ENCODE measurements around the gene TBPL1.
A peak's percentile ranks its signal among the peaks of the same experiment; 100 is the strongest.

Gene TBPL1

DNA sequence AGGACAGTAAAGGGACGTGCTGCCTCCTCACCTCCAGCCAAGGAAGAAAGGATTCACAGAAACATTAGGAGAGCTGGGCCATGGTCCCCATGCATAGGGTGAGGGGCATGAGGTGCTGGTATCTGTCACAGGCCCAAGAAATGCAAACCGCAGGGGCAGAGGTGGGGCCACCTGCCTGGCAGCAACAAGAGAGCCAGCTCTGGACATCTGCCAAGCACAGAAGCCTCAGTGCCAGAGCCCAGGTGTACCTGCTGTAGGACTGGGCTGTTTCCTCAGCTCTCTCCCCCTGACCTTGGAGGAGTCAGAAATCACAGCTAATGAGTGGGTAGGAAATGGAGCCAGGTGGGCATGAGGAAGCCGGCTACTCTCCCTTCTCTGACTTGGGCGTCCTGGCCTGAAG, 54.1 kb downstream of the TBPL1 start:
- DNase-seq: no peak

DNA sequence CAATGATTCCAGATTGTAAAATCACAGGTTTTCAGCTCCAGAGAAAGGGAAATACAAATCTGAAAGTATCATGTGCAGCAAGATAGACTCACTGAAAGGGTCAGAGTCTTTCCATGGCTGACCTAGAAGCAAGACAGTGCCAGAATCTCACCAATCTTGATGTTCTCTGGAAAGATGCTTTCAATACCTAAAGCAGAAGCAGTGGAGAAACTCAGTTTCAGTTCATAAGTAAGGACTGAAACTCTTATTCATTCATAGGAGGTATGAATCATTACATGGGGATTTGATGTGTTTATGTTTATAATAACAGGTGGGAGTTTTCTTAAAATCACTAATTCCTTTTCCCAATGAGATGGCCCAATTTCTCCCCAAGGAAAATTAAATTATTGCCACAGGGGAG, 56.9 kb downstream of the TBPL1 start:
- no peak for DNase-seq

DNA sequence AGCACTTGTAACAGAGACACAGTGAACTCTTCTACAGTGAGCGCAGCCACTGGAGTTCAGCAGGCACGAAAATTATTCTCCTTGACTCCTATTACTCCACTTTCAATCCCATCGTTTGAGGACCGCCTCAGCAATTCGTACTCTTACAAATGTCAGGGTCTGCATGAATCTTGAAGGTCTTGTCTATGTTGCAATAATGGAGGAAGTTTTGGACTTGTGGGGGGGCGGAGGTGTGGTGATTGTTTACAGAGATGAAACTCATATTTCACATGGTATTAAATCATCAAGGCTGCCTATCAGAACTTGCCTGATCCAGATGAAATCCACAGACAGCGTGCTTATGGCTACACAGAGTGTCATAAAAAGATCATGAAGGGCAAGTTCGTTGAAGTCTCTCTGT, 57.4 kb downstream of the TBPL1 start:
- no peak for DNase-seq

DNA sequence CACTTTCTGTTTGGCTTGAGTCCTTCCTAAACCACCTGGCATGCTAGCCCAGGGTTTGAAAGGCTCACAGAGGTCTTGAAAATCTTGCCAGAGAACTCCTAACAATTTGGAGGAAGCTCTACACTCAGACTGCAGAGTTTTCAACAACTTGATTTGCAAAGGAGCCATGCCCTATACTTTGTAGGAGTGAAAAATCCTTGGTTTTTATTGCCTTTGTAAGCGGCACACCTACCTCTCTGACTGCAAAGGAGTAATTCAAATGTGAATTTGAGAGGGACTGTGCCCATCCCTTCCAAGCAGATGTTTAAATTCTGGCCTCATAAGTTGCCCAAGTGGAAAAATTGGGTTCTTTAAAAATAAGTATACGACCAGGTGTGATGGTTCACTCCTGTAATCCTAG, 58.0 kb downstream of the TBPL1 start:
- no peak for DNase-seq

DNA sequence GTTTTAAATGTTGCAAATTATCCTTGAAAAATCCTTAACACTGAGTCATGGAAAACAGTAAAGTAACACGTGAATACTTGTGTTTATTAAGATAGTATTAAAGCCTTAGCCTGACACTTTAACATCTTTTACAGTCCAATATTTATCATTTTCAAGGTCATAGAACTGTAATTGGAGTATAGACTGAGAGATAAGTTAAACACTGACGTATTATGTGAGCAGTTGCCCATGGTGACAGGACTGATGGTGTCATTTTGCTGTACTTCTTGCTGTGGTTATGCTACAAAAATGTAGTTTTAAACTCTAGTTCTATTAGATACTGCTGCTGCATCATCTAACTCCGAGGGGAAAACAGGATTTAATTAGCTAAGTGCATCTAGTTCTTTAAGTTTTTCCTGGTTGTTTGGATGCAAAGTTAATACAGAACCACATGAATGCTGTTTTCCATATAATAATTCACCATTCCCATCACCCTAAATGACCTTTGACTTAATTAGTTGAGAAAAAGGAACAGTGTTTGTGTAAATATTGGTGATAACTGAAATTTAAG, 61.6 kb downstream of the TBPL1 start:
- DNase-seq: no peak

DNA sequence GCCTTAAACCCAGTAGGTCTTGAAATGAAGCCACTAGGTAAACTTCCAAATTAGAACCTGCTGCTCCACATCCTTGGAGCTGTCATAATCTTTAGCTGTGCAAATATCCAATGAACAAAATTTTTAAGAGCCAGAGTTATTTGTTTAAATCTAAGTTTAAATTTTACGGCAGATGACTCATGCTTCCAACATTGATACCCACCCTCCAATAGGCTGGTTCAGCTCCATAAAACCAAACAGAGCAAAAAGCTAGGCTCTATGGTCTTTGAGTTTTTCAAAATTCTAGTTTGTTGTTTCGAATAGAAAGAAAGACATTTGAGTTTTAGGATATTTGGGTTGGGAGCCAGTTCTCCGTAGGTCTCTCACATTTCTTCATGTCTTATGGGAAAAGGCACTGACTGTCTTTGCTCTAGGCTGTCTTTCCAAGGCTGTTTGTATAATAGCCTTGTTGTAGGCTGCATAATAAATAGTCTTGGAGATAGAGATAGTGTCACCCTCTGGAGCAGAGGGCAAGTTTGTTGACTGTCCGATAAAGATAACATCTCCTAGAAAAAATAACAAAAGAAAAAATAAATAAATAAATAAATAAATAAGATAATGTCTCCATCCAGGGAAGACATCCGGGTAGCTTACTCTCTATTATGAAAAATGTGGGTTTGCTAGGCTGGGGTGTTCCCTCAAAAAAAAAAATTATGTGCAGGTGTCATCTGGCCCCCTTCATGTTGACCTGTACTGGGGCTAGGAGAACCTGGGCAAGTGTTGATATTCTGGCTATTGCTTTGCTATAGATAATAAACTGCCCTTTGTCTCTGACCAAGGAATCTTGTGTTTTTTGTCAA, 62.9 kb downstream of the TBPL1 start:
- no peak for DNase-seq

DNA sequence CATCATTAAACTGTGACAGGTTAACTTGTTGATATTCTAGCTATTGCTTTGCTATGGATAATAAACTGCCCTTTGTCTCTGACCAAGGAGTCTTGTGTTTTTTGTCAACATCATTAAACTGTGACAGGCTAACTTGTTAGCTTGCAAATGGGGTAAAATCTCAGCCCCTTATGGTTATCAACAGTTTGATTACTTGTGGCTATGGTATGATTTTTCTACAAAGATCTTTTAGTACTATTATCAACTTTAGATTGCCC, 63.5 kb downstream of the TBPL1 start:
- DNase-seq: no peak

DNA sequence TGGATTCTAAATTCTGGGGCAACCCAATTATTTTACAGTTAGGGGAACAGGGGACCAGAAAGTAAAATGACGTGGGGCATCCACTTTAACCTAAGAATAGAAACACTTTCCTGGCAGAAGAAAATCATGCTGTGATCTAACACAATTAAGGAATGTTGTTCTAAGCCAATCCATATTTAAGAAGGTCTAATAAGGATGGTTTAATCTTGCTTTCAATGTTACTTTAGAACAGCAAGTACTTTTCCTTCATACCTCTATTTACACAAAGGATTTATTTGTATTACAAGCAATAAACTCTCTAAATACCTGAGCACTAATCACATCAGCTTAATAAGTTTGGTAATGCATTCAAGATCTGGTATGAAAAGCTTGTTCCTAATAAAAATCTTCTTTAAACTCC, 67.0 kb downstream of the TBPL1 start:
- DNase-seq: no peak

DNA sequence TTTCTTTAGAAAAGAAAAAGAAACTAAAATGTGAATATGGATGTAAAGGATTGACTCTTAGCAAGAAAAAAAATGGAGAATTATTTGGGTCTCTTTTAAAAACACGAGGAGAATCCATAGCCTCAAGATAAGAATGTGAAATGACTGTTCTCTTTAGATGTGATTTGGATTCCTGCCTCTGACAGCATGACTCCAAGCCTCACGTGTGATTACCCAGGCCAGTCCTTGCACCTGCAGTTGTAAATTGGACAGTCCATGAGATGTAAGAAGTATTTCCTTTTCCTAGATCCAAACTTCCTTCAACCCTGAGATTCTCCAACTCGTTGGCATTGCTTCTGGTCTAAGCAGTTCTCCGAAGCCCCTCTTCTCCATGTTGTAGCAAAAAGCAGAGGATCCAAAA, 67.5 kb downstream of the TBPL1 start:
- no peak for DNase-seq

DNA sequence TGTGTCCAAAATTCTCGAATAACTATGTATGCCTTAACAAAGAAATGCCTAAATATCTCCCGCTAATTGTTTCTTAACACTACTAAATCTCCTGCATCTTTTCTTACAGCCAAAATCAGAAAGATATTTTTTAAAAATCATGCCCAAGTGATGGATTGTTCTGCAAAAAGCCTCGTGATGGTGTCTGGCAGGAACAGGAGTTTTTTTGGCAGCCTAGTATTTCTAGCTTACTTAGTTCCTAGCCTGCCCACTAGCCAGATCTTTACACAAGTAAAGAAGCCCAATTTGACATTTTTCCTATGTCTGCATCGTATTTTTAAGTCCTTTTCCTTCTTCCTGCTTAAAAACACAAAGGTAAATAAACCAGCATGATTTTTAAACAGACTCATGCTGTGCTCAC, 67.9 kb downstream of the TBPL1 start:
- no peak for DNase-seq

DNA sequence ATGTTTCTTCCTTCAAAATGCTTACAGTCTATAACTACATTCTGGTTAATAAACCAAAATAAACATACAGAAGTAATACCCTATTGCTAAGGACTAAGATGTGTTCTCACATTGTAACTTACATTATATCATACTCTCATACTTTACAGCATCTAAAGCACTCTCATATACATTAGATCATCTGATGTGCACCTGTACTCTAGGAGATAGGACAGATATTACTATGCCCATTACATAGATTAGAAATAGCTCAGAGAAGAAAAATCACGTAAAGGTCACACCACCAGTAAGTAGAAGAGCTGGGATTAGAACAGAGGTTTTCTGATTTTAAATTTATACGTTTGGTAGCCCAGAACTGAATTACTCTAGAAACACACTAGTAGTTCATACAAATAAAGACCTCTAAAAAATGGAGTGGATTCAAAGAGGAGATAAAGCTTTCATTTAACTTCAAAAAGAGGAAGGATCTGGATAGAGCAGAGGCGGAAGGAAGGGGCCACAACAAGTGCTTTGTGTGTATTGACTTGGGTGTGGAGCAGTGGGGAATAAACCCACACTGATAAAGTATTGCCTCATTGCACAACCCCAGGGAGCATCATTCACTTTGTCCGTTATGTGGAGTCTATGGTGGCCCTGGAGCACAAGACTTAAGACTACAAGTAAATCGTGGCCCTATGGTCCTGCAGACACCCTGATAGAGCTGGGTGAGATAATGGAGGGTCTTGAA, 68.5 kb downstream of the TBPL1 start:
- DNase-seq: peak; percentile 18 to 55 (median 46)

DNA sequence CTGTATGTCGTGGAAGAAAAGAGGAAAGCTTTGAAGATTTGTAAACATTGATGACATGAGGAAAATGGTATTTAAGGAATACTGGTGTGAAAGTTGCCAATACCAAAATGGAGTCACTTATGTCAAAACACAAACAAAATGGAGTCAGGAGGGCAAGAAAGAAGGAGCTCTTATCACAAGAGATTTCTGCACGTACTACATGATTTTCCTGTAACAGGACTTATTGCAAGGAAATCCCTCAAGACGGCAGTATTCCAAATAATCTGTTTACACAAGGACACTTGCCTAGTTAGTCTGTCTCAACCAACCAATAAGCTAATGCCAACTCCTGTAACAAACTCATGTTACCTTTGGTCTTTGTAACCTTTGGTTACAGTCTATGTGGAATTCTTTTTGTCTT, 69.6 kb downstream of the TBPL1 start:
- DNase-seq: no peak

DNA sequence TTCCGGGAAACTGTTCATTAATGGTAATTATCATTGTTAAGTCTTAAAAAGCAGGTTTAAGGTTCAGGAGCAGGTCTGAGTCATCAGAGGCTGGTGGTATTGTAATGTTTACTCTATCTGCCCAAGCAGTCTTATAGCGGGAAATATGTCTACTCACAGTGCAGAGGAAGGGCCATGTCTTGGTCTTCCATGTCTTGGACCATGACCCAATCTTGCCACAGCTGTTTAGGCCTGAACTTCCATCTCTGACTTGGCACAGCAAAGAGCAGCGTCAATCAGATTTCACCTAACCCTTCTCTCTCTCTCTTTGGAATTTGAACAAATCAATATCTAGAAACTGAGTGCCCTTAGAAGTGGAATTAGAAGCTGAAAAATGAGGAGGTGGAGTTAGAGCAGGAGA, 73.6 kb downstream of the TBPL1 start:
- DNase-seq: no peak

DNA sequence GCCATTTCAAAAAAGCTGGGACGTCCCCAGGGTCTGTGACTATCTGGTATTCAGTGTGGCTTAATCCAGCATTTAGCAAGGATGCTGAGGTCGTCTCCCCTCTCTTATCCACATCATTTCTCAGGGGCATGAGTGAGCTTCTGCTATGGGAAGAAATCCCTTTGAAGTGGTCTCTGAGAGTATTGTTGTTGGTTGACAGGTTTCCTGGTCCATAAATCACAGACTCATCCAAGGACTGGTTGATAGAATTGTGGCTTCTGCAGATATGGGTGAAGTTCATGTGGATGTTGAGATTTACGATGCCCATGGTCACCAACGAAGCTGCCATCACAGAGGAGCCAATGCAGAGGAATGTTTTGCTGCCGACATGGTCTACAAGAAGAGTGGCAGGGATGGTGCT, 75.4 kb downstream of the TBPL1 start:
- no peak for DNase-seq

DNA sequence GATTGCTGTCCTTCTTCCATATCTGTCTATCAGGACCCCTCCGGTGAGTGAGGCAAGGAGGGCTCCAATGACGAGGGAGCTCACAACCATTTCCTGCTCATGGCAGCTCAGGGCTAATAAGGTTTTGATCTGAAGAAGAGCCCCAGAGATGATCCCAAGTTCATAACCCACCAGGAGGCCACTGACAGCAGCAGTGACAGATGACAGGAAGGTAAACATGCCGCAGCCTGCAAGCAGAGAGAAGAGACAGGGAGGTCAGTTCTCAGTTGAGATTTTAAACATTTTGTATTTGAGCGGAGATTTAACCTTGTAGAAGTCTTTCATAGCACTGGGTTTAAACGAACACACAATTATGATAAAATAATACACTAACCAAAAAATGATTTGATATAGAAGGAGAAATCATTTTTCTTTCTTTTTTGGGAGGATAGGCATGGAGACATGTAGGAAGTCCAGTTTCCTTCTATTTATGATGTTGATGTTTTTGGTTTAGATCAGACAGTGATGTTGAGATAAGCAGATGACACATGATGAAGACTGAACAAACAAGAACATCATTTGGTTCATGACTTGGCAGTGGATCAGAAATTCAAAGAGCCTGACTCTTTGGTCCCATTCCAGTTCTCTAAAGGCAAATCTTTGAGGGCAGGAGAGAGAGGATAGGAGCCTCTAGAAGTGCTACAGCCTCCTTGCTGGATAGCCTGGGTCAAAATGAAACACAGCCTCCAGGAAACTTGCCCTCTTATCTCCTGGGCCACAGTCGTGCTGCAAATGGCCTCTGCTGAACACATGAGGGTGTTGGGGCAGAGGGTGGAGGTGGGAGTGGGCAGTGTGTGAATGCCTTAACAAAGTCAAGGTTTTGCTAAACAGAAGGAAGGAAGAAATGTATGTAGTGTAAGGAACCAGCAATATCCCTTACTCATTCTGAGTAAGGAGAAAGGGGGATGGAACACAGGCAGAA, 76.8 kb downstream of the TBPL1 start:
- peak in 1 of 4 experiments; percentile 4 for DNase-seq

DNA sequence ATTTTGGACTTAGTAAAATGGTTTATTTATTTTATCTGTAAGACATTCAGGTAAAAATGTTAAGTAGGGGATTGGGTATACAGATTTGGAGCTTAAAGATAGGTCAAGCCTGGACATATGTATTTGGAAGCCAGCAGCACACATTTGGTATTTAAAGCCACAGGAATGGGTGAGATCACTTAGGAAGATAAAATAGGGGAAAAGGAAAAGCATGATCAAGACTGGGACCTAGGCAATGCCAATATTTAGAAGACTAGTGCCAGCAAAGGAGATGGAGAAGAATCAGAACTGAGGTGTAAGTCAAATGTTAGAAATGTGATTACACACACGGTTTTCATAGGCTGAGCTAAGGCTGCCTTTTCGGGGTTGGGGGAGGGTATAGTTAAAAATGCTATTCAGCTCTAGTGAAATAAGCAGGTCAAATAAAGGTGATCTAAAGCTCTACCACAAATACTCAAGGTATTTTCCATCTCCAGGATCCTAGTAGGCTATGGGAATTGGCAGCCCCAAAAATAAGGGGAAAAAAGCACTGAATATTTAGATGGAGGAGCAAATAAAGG, 78.8 kb downstream of the TBPL1 start:
- DNase-seq: no peak

DNA sequence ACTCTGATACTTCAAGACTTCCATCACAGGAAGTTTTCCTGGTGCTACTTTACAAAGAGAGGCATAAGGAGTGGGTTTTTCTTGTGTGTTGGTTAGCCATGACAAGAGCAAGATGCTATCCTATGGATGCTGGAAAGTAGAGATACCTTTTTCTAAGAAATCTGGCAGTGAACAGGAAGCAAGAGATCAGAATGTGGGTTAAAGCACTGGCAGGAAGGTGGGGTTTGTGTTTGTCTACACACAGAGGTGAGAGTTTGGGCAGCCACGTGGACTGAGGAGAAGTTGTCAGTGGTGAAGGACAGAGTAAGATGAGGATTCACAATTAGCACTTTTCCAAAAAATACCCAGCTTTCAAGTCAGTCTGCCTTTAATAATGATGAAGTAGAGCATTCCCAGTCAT, 81.5 kb downstream of the TBPL1 start:
- DNase-seq: no peak

DNA sequence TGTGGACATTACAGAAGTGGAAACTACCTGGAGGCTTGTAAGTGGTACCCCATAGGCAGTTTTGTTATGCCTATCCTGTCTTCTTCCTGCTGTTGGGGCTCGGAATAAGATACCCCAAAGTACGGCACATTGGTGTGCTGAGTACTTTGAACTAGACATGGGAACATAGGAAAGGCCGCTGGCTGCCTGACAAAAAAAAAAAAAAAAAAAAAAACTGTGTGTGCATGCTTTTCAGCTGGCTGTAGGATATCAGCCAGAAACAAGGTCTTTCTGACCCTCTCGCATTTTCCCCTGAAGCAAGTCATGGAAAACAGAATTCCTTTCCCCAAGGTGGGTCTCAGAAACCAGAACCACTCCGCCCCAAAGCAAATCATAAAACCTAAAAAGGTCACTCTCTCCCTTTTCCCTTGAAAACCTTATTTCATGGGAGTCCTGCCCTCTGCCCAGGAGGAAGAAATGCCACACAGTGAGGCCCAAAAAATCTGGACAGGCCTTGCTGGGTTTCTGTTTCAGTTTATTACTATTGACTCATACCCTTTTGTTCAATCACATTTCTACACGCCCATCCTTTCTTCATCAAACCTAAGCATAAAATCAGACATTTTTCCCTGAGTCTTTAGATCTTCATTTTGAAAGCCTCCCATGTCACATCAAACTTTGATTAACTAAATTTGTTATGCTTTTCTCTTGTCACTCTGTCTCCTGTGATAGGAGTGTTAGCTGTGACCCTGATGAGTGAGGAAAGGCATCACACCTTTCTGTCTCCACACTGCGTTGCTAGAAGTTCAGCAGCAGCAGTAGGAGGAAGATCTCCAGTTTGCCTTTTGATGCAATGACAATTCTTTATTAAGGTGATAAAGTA, 82.2 kb downstream of the TBPL1 start:
- no peak for DNase-seq

DNA sequence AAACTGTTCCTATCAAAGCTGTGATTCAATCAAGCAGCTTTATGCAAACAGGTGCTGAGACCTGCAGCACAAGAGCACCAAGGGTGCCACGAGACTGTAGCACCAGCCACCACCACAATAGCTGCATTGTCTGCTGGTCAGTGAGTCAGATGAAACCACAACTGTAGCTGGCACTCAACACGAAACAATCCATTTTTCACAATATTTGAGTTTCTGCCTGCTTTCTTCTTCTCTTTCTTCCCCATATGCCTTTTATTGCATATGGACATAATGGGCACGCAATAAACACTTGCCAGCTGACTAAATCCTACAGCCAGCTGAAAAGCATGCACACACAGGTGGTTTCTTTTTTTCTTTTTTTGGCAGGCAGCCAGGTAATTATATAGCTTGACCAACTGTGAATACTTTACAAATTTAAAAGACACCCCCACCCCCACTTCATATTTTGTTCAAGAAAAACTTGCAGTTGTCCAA, 82.8 kb downstream of the TBPL1 start:
- DNase-seq: peak; percentile 11 to 42 (median 37)

DNA sequence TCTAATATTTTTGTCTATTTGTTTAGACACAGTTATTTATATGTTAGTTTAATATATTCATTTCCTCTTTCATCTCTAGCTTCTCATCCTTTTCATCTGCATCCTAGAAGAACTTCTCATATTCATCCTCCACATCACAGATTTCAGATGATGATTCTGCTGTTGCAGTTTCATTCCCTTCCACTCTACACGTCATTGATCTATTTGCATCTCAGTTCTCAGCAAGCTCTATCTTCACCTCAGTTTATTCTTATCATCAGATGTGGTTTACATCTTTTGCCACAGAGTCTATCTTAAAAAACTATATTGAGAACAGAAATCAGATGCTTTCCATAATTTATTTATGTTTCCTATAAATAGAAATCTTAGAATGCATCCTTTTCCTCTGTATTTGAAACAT, 86.1 kb downstream of the TBPL1 start:
- DNase-seq: no peak

Data from suppressor macrophage (primary cell).